K562 (cell line): ENCODE data around the gene TRIM10. TPM values are rescaled to one million over a fixed set of nuclear protein-coding genes. Genes with fewer than 3 reads are reported as not detected.

Experiments used
- ARID3A ChIP-seq: IDR thresholded peaks from 2 replicates; pipeline ENCODE4 v1.6.1; 2012; ENCODE audit warnings: low read depth, low read length, improper control_type of control experiment, borderline replicate concordance
- CSDE1 ChIP-seq, 2 experiments: fragments of 450-650 bp; IDR thresholded peaks; 2 replicates each; pipeline ENCODE4 v1.6.1; 2016; ENCODE audit warnings: mild to moderate bottlenecking in 1 of 2
- GATAD2B ChIP-seq: fragments of 450-650 bp; IDR thresholded peaks from 2 replicates; pipeline ENCODE4 v1.6.1; 2017; ENCODE audit warnings: mild to moderate bottlenecking, borderline replicate concordance
- HSF4 ChIP-seq: fragments of 250-450 bp; sonication (Bioruptor Pico); IDR thresholded peaks from 2 replicates; pipeline ENCODE4 v2.1.2; 2022; ENCODE audit warnings: mild to moderate bottlenecking, moderate library complexity, borderline replicate concordance
- MCM5 ChIP-seq: fragments of 450-650 bp; IDR thresholded peaks from 2 replicates; pipeline ENCODE4 v1.6.1; 2016; ENCODE audit warnings: low read depth
- MECOM ChIP-seq: fragments of 250-450 bp; sonication (Bioruptor Pico); IDR thresholded peaks from 2 replicates; pipeline ENCODE4 v1.8.0; 2022; ENCODE audit warnings: inconsistent platforms
- MIER1 ChIP-seq: fragments of 450-650 bp; IDR thresholded peaks from 2 replicates; pipeline ENCODE4 v1.6.1; 2016; ENCODE audit warnings: antibody characterized with exemption, mild to moderate bottlenecking, low read depth
- MXD1 ChIP-seq: fragments of 250-450 bp; sonication (Bioruptor Pico); IDR thresholded peaks from 2 replicates; pipeline ENCODE4 v1.8.0; 2021; ENCODE audit warnings: borderline replicate concordance, mild to moderate bottlenecking, moderate library complexity; ENCODE audit not compliant: poor library complexity, severe bottlenecking
- NR1H2 ChIP-seq: sonication (generic); formaldehyde crosslinking; IDR thresholded peaks from 2 replicates; pipeline ENCODE4 v1.4.0; 2020; ENCODE audit warnings: mild to moderate bottlenecking, missing genetic modification reagents
- POLR2H ChIP-seq: IDR thresholded peaks from 2 replicates; pipeline ENCODE4 v1.6.1; 2016; ENCODE audit warnings: missing genetic modification characterization, low read depth, mild to moderate bottlenecking, control low read depth, missing compliant biosample characterization, moderate library complexity
- ZBTB40 ChIP-seq, 2 experiments: fragments of 450-650 bp in 1 of 2; sonication (generic) in 1 of 2; formaldehyde crosslinking in 1 of 2; IDR thresholded peaks; 2 replicates each; pipeline versions ENCODE4 v1.7.1 to v1.9.0; 2016 to 2022; ENCODE audit warnings: inconsistent platforms in 1 of 2, mild to moderate bottlenecking in 1 of 2, missing genetic modification reagents in 1 of 2
- ZMIZ1 ChIP-seq, 2 experiments: fragments of 150-350 bp in 1 of 2; IDR thresholded peaks; 2 replicates each; pipeline ENCODE4 v1.6.1; 2012 to 2016; ENCODE audit warnings: low read depth in 2 of 2, low read length in 2 of 2, mild to moderate bottlenecking in 1 of 2, moderate library complexity in 1 of 2
- polyA plus RNA-seq, 8 experiments: library from polyadenylated mRNA; depleted of rRNA in 4 of 8; stranded (reverse) in 5 of 8; unstranded in 3 of 8; fragments of >200 nt; fragmentation: Nextera tagmentation in 2 of 8; fragmentation: Illumina TruSeq in 1 of 8; extraction: Ambion mirVana in 2 of 8; extraction: Trizol in 1 of 8; gene quantifications; 2 replicates each; pipeline versions ENCODE4 v1.2.1 to v1.2.3, GENCODE V29; 2011 to 2014; ENCODE audit warnings: inconsistent platforms in 1 of 8, missing spikeins in 1 of 8
- total RNA-seq, 7 experiments: library from RNA; depleted of rRNA in 6 of 7; stranded (reverse); fragments of >200 nt in 6 of 7; fragmentation: Illumina TruSeq in 2 of 7; extraction: Trizol in 2 of 7; gene quantifications; 2 replicates each; pipeline versions ENCODE4 v1.2.1 to v1.2.3, GENCODE V29; 2011 to 2021; ENCODE audit warnings: low replicate concordance in 1 of 7

TRIM10 gene
- total and polyA plus RNA-seq, 9 of the 15 experiments (the other 6 are each of a cell fraction or from before 2014, with no cell fraction given) = 0.15 to 0.90 (median 0.36) TPM

GRCh38 chr6:30206152-30206551 is 45.1 kb upstream of the TRIM10 start (continued):
- no peak for TF ChIP-seq ZBTB40 (IDR thresholded peaks at IDR 0.05)
- TF ChIP-seq ZBTB40 (CRISPR knock-in tag; IDR thresholded peaks at IDR 0.05) = no peak
- TF ChIP-seq MIER1 = no peak
- TF ChIP-seq NR1H2 (CRISPR knock-in tag) = no peak
- no peak for TF ChIP-seq ZMIZ1 (IDR thresholded peaks at IDR 0.05; ENCODE audit: low read depth in 2 of 2, low read length in 2 of 2)
- TF ChIP-seq GATAD2B = no peak
- no peak for TF ChIP-seq MXD1 (CRISPR knock-in tag)
- no peak for TF ChIP-seq POLR2H (tag)
- TF ChIP-seq MCM5 = no peak
- no peak for TF ChIP-seq MECOM (CRISPR knock-in tag)
- no peak for TF ChIP-seq CSDE1 (IDR thresholded peaks at IDR 0.05)
- no peak for TF ChIP-seq HSF4 (CRISPR knock-in tag)
- no peak for TF ChIP-seq ARID3A
